Activated T-cell treated with anti-CD3 and anti-CD28 coated beads, Interleukin-2, amount 50 U/mL, for 4 hours (primary cell): ENCODE results near the gene CTDP1. TPM values are rescaled to one million over a fixed set of nuclear protein-coding genes. Genes with fewer than 3 reads are reported as not detected.
A peak's percentile ranks its signal among the peaks of the same experiment; 100 is the strongest.
"Not testable (repeated sequence)": the region's sequence is repeated elsewhere in the genome, so short reads cannot be mapped to it uniquely, and the experiment has no call there.

Experiments
- ATAC-seq, 2 donors: fragments of 200-7000 bp; cut with Tn5 transposase; one replicate each; pipeline ENCODE4 v1.10.0; 2021
- DNase-seq: peaks from one replicate; pipeline ENCODE4 v3.0.0-alpha.2; 2020
- H3K27me3 Mint-ChIP-seq: one replicate; pipeline ENCODE4 v1.8.0; 2021; ENCODE audit warnings: low read depth, mixed read lengths
- H3K36me3 Mint-ChIP-seq: one replicate; pipeline ENCODE4 v1.8.0; 2022; ENCODE audit warnings: mixed read lengths; ENCODE audit not compliant: insufficient read depth
- H3K4me1 Mint-ChIP-seq: one replicate; pipeline ENCODE4 v1.8.0; 2021; ENCODE audit warnings: low read depth, mixed read lengths
- H3K4me3 Mint-ChIP-seq: one replicate; pipeline ENCODE4 v1.8.0; 2021; ENCODE audit warnings: mild to moderate bottlenecking, moderate library complexity, mixed read lengths
- H3K9me3 Mint-ChIP-seq: one replicate; pipeline ENCODE4 v1.8.0; 2021; ENCODE audit warnings: mixed read lengths
- total RNA-seq, 3 donors: library from RNA; stranded (reverse); gene quantifications; one replicate each; pipeline ENCODE4 v1.2.1, GENCODE V29; 2021

Gene CTDP1
- total RNA-seq, 3 donors from 2014 or later, result 38.6 to 46.2 (median 44.6) TPM

- H3K27me3 Mint-ChIP-seq, result no peaks in the 10 kb centered on the region
- H3K4me3 Mint-ChIP-seq, result peak overlapping the region; percentile 90
- peaks cover 10% of the 10 kb centered on the region for H3K36me3 Mint-ChIP-seq
- DNase-seq, result no peak
- H3K9me3 Mint-ChIP-seq, result no peaks in the 10 kb centered on the region
- H3K4me1 Mint-ChIP-seq, result peaks cover 71% of the 10 kb centered on the region
- no peak for ATAC-seq
Observed at GRCh38 chr18:79682894-79683625, 3.5 kb downstream of the CTDP1 start.

GRCh38 chr18:79683626-79684282 is 4.2 kb downstream of the CTDP1 start:
- Mint-ChIP-seq H3K27me3 (no peaks in the 10 kb centered on the region), H3K4me3 (peak overlapping the region; percentile 38), H3K4me1 (peaks cover 66% of the 10 kb centered on the region), H3K36me3 (peaks cover 10% of the 10 kb centered on the region), H3K9me3 (no peaks in the 10 kb centered on the region)
- ATAC-seq (no peak), DNase-seq (no peak)

GRCh38 chr18:79684283-79684631 is 4.7 kb downstream of the CTDP1 start:
- no peak for ATAC-seq
- no peak for DNase-seq
- H3K4me1 Mint-ChIP-seq, result peaks cover 70% of the 10 kb centered on the region
- no peaks in the 10 kb centered on the region for H3K27me3 Mint-ChIP-seq
- no peak overlapping the region for H3K4me3 Mint-ChIP-seq
- H3K36me3 Mint-ChIP-seq, result peaks cover 10% of the 10 kb centered on the region
- H3K9me3 Mint-ChIP-seq, result no peaks in the 10 kb centered on the region

GRCh38 chr18:79684787-79685186 is 5.2 kb downstream of the CTDP1 start:
- H3K9me3 Mint-ChIP-seq, result no peaks in the 10 kb centered on the region
- no peaks in the 10 kb centered on the region for H3K27me3 Mint-ChIP-seq
- peaks cover 71% of the 10 kb centered on the region for H3K4me1 Mint-ChIP-seq
- H3K36me3 Mint-ChIP-seq, result peaks cover 10% of the 10 kb centered on the region
- DNase-seq, result no peak
- no peak overlapping the region for H3K4me3 Mint-ChIP-seq
- ATAC-seq, result no peak

GRCh38 chr18:79685281-79685680 is 5.7 kb downstream of the CTDP1 start:
- Mint-ChIP-seq H3K27me3 (no peaks in the 10 kb centered on the region), H3K36me3 (peaks cover 10% of the 10 kb centered on the region), H3K9me3 (no peaks in the 10 kb centered on the region), H3K4me1 (peaks cover 74% of the 10 kb centered on the region), H3K4me3 (no peak overlapping the region)
- no peak for DNase-seq
- no peak for ATAC-seq

GRCh38 chr18:79685971-79686370 is 6.4 kb downstream of the CTDP1 start:
- H3K9me3 Mint-ChIP-seq, result no peaks in the 10 kb centered on the region
- no peak overlapping the region for H3K4me3 Mint-ChIP-seq
- DNase-seq (no peak), ATAC-seq (no peak)
- peaks cover 10% of the 10 kb centered on the region for H3K36me3 Mint-ChIP-seq
- peaks cover 73% of the 10 kb centered on the region for H3K4me1 Mint-ChIP-seq
- H3K27me3 Mint-ChIP-seq, result no peaks in the 10 kb centered on the region

- no peak for ATAC-seq
- H3K4me3 Mint-ChIP-seq, result no peak overlapping the region
- no peaks in the 10 kb centered on the region for H3K27me3 Mint-ChIP-seq
- peaks cover 61% of the 10 kb centered on the region for H3K4me1 Mint-ChIP-seq
- no peaks in the 10 kb centered on the region for H3K9me3 Mint-ChIP-seq
- peaks cover 7% of the 10 kb centered on the region for H3K36me3 Mint-ChIP-seq
- DNase-seq, result no peak
Observed at GRCh38 chr18:79687806-79688205, 8.2 kb downstream of the CTDP1 start.

- no peak for DNase-seq
- H3K4me1 Mint-ChIP-seq, result peaks cover 42% of the 10 kb centered on the region
- peaks cover 9% of the 10 kb centered on the region for H3K36me3 Mint-ChIP-seq
- no peaks in the 10 kb centered on the region for H3K9me3 Mint-ChIP-seq
- no peak overlapping the region for H3K4me3 Mint-ChIP-seq
- H3K27me3 Mint-ChIP-seq, result no peaks in the 10 kb centered on the region
- no peak for ATAC-seq
Observed at GRCh38 chr18:79690071-79690470, 10.5 kb downstream of the CTDP1 start.

GRCh38 chr18:79690586-79691482 is 11.2 kb downstream of the CTDP1 start:
- H3K9me3 Mint-ChIP-seq, result no peaks in the 10 kb centered on the region
- no peak for ATAC-seq
- H3K4me3 Mint-ChIP-seq, result no peak overlapping the region
- DNase-seq, result no peak
- H3K36me3 Mint-ChIP-seq, result peaks cover 12% of the 10 kb centered on the region
- H3K27me3 Mint-ChIP-seq, result no peaks in the 10 kb centered on the region
- H3K4me1 Mint-ChIP-seq, result peaks cover 36% of the 10 kb centered on the region

- Mint-ChIP-seq H3K4me1 (peaks cover 29% of the 10 kb centered on the region), H3K4me3 (no peak overlapping the region), H3K36me3 (peaks cover 15% of the 10 kb centered on the region), H3K27me3 (no peaks in the 10 kb centered on the region), H3K9me3 (no peaks in the 10 kb centered on the region)
- ATAC-seq (no peak), DNase-seq (no peak)
Observed at GRCh38 chr18:79692056-79692455, 12.5 kb downstream of the CTDP1 start.

GRCh38 chr18:79692886-79693285 is 13.3 kb downstream of the CTDP1 start:
- no peak for ATAC-seq
- Mint-ChIP-seq H3K4me1 (peaks cover 25% of the 10 kb centered on the region), H3K27me3 (no peaks in the 10 kb centered on the region), H3K9me3 (no peaks in the 10 kb centered on the region), H3K36me3 (peaks cover 18% of the 10 kb centered on the region), H3K4me3 (no peak overlapping the region)
- no peak for DNase-seq

GRCh38 chr18:79693561-79694205 is 14.1 kb downstream of the CTDP1 start:
- no peaks in the 10 kb centered on the region for H3K9me3 Mint-ChIP-seq
- no peaks in the 10 kb centered on the region for H3K27me3 Mint-ChIP-seq
- no peak overlapping the region for H3K4me3 Mint-ChIP-seq
- ATAC-seq (peak in 1 of 2 donors; percentile 16), DNase-seq (no peak)
- peaks cover 23% of the 10 kb centered on the region for H3K36me3 Mint-ChIP-seq
- peaks cover 24% of the 10 kb centered on the region for H3K4me1 Mint-ChIP-seq

- H3K36me3 Mint-ChIP-seq, result peaks cover 23% of the 10 kb centered on the region
- not testable (repeated sequence) for H3K27me3 Mint-ChIP-seq, H3K9me3 Mint-ChIP-seq, ATAC-seq, H3K4me3 Mint-ChIP-seq, DNase-seq
- peaks cover 17% of the 10 kb centered on the region for H3K4me1 Mint-ChIP-seq
Observed at GRCh38 chr18:79694206-79694894, 14.7 kb downstream of the CTDP1 start.

- peaks cover 23% of the 10 kb centered on the region for H3K36me3 Mint-ChIP-seq
- ATAC-seq, result no peak
- peaks cover 17% of the 10 kb centered on the region for H3K4me1 Mint-ChIP-seq
- DNase-seq, result no peak
- no peaks in the 10 kb centered on the region for H3K27me3 Mint-ChIP-seq
- H3K4me3 Mint-ChIP-seq, result no peak overlapping the region
- H3K9me3 Mint-ChIP-seq, result no peaks in the 10 kb centered on the region
Observed at GRCh38 chr18:79694895-79695213, 15.3 kb downstream of the CTDP1 start.
